ENCODE measurements around the gene KDM3A.

KDM3A gene

DNA sequence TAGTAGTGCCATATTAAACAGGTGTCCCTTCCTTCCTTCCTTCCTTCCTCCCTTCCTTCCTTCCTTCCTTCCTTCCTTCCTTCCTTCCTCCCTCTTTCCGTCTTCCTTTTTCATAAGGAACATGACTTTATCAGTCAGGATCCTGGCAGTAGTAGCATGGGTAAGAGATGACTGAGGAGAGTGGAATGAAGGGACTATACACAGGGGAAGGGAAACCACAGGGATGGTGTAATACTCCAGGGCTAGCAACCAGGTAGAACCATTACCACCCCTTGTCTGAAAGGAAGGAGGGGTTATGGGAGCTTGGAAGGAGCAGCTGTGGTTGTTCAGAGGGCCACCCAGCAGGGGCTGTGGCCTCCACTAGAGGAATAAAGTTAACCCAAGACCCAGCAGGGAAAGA, 23.2 kb upstream of the KDM3A start:
- TF ChIP-seq ZFX (IDR thresholded peaks at IDR 0.05; ENCODE audit: borderline replicate concordance), result no peak
- TF ChIP-seq, protein P1, sequence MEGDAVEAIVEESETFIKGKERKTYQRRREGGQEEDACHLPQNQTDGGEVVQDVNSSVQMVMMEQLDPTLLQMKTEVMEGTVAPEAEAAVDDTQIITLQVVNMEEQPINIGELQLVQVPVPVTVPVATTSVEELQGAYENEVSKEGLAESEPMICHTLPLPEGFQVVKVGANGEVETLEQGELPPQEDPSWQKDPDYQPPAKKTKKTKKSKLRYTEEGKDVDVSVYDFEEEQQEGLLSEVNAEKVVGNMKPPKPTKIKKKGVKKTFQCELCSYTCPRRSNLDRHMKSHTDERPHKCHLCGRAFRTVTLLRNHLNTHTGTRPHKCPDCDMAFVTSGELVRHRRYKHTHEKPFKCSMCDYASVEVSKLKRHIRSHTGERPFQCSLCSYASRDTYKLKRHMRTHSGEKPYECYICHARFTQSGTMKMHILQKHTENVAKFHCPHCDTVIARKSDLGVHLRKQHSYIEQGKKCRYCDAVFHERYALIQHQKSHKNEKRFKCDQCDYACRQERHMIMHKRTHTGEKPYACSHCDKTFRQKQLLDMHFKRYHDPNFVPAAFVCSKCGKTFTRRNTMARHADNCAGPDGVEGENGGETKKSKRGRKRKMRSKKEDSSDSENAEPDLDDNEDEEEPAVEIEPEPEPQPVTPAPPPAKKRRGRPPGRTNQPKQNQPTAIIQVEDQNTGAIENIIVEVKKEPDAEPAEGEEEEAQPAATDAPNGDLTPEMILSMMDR (IDR thresholded peaks at IDR 0.05), result no peak
- H3K27ac ChIP-seq, result no peak overlapping the region

DNA sequence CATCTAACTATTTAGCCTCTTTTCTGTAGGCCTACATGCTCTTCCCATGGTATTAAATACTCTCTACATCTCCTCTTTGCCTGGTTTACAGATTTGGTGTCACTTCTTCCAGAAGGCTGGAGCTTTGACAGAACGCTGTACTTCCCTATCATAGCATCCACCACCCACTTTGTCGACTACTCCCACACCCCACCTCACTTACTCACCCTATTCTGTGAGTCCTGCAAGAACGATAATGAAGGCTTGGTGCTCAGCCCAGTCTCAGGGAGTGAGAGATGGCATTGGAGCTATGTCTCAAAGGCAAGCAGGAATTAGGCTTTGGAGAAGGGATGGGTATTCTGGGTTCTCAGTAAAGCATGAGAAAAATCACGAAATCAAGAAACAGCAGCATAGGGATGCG, 20.3 kb upstream of the KDM3A start:
- H3K27ac ChIP-seq, result no peak overlapping the region
- TF ChIP-seq, protein P1 (IDR thresholded peaks at IDR 0.05), result no peak
- TF ChIP-seq ZFX (IDR thresholded peaks at IDR 0.05; ENCODE audit: borderline replicate concordance), result no peak

DNA sequence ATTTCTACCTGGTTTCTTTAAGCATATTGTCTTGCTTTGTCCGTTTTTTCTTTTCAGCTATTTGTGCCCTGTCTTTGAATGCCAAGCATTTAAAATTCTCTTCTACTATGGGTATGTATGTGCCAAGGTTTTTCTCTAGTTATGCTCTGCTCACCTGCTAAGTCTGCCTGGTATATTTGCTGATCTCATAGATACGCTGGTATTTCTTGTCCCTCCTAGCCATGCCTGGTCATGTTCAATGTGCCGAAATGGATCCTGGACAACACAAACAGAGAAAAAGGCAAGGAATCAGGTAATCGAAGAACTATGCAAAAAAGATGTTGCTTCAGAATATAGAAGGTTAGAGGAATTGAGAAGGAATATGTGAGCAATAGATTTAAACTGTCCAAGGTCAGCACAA, 14.9 kb upstream of the KDM3A start:
- H3K27ac ChIP-seq, result no peak overlapping the region
- TF ChIP-seq, protein P1 (IDR thresholded peaks at IDR 0.05), result no peak
- TF ChIP-seq ZFX (IDR thresholded peaks at IDR 0.05; ENCODE audit: borderline replicate concordance), result no peak

DNA sequence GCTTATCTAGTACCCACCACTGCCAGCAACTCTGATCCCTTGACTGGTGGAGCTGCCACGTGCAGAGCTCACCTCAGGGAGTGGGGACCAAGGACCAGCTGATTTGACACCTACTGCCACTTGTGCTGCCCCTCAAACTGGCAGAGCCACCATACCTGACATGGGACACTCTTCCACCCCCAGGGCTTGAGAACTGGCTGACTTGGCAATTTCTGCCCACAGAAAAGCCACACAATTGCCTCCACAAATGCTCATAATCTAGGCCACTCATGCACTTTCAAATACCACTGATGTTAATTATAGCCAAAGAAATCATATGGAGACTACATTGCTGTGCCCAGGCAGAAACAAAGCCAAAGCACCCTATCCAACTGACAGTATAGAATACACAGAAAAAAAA, 11.8 kb upstream of the KDM3A start:
- no peak overlapping the region for H3K27ac ChIP-seq
- TF ChIP-seq, protein P1 (IDR thresholded peaks at IDR 0.05), result no peak
- TF ChIP-seq ZFX (IDR thresholded peaks at IDR 0.05; ENCODE audit: borderline replicate concordance), result no peak

DNA sequence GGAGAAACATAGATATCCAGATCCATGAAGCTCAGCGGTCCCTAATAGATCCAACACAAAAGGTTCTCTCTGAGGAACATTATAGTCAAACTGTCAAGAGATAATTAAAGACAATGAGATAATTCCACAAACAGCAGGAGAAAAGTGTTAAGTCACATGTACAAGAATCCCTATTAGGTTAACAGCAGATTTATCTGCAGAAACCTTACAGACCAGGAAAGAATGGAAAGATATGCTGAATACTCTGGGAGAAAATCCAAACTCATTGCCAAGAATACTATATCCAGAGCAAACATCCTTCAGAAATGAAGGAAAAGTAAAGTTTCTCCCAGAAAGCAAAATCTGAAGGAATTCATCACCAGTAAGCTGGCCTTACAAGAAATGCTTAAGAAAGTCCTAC, 10.8 kb upstream of the KDM3A start:
- H3K27ac ChIP-seq, result no peak overlapping the region
- TF ChIP-seq ZFX (IDR thresholded peaks at IDR 0.05; ENCODE audit: borderline replicate concordance), result no peak
- TF ChIP-seq, protein P1 (IDR thresholded peaks at IDR 0.05), result no peak

DNA sequence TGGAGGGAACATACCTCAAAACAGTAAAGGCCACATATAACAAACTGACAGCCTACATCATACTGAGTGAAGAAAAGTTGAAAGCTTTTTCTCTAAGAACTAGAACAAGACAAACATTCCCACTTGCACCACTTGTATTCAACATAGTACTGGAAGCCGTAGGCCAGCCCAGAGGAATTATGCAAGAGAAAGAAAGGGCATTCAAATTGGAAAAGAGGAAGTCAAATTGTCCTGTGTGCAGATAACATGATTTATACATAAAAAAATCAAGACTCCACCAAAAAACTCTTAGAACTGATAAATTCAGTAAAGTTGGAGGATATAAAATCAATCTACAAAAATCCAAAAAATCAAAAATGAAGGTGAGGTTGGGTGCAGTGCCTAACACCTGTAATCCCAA, 8.0 kb upstream of the KDM3A start:
- H3K27ac ChIP-seq, result no peak overlapping the region

DNA sequence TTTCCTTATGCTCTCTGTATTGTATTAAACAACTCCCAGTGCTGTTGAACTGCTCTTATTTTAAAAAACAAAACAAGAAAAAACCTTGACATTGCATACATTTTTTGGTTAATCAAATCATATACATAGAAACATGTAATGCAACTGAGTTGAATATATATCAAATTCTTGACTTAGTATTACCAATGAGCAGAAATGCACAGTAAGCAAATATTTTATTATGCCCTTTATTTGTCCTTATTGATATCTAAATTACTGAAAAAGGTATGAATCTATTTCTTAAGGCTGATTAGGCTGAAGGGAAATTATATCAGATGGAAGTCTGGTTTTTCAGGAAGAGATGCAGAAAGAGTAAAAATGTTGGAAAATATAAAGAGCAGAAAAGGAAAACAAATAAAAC, 6.9 kb upstream of the KDM3A start:
- H3K27ac ChIP-seq, result no peak overlapping the region
- TF ChIP-seq, protein P1 (IDR thresholded peaks at IDR 0.05), result no peak
- no peak for TF ChIP-seq ZFX (IDR thresholded peaks at IDR 0.05; ENCODE audit: borderline replicate concordance)

More for the DNA sequence above, 8.0 kb upstream of the KDM3A start:
- TF ChIP-seq ZFX (IDR thresholded peaks at IDR 0.05; ENCODE audit: borderline replicate concordance), result no peak
- TF ChIP-seq, protein P1 (IDR thresholded peaks at IDR 0.05), result no peak
